CD4-positive, alpha-beta T cell treated with Interleukin-6 at 100 ng/mL for 8 hours (primary cell): Measurements from ENCODE around the gene KCNMA1.
"Not testable (repeated sequence)": the region's sequence is repeated elsewhere in the genome, so short reads cannot be mapped to it uniquely, and the experiment has no call there.

Experiments
- DNase-seq: peaks from one replicate; pipeline ENCODE4 v3.0.0-alpha.2; 2020; ENCODE audit warnings: mixed read lengths, low spot score

KCNMA1 gene

DNA sequence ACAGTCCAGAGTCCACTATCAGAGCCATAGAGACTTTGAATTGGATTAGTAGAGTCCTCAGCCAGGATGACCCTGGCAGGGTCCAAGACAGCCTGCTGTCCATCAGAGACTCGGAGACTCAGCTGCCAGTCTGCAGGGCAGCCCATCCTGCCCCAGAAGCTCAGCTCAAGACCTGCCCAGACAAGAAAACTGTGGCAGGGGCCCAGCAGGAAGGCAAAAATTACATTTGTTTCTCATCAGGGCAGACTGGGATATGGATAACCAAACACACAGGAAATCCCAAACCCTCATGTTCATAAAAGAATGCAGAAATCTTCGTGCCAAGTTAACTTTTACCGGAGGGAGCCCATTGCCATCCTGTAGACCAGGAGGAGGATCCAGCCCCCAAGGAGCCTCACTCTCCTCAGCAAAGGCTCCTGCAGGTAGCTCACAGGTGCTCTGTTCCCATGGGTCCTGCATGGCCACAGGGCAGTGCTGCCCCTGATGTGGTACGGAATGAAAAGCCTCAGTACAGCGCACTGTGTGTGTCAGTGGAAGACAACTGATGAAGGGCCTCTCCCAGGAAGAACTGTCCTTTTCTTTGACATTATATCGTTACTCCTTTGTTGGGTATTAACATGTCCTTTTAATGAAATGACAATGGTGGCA lies 222.2 kb downstream of the KCNMA1 start:
- DNase-seq, result no peak

DNA sequence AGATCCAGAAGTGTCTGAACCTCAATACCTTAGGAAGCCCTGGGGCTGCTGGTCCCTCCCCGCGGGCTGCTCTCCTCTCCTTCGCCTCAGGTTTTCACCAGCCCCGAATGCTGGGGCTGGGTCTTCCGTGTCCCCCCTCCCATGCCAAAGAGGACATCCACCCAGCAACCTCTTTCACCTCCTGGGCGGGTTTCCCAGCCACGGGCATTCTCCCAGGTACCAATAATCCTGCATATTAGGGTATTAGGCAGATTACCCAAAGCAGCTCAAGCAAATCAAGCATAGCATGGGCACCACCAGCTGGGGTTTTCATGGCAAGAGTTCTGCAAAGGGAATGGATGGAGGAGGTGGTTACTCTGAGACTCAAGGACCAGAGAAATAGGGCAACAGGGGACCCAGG lies 224.4 kb downstream of the KCNMA1 start:
- no peak for DNase-seq

DNA sequence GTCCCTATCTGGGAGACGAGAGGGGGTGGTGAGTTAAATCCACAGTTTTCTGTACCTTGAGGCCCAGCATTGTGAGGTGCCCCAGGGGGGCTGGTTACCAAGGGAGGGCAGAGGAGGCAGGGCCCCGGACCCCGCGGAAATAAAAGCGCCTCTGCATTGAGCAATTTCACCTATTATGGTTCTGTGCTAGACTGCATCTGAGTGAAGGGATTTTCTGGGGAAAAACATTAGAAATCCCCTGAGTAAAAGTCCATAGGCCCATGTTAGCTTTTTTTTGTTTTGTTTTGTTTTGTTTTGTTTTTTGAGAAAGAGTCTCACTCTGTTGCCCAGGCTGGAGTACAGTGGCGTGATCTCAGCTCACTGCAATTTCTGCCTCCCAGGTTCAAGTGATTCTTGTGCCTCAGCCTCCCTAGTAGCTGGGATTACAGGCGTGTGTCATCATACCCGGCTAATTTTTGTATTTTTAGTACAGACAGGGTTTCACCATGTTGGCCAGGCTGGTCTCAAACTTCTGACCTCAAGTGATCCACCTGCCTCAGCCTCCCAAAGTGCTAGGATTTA lies 225.0 kb downstream of the KCNMA1 start:
- not testable (repeated sequence) for DNase-seq

DNA sequence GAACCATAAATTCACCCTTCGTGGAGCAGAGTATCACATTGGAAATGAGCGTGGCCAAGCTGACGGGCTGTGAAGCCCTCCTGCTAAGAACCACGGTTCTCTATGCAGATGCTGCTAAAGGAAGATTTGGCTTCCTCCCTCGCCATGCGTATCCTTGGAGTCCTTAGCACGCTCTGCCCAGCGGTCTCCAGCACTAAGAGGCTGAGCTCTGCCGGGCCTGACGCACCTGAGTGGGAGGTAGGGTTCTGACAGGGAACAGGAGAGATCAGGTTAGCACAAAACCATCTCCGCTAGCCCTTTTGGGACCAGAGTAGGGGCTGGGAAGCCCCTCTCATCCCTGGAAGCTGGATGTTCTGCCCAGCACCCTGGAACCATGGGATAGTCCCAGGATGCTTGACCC lies 225.8 kb downstream of the KCNMA1 start:
- DNase-seq, result no peak

DNA sequence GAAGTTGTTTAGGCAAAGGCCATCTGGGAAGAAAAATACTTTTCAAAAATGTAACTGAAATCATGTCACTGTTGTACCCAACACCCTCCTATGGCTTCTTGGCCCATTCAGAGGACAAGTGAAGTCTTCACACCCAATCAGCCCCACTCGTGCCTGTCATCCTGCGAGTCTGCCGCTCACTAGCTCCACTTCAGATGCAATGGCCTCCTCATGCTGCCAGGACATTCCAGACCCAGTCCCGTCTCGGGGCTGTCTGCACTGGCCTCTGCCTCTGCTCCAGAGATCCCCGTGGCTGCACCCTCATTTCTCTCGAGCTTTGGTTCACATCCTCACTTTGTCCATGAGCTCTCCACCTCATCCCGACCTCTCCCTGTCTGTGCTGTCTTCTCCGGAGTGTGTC lies 227.1 kb downstream of the KCNMA1 start:
- DNase-seq, result no peak

DNA sequence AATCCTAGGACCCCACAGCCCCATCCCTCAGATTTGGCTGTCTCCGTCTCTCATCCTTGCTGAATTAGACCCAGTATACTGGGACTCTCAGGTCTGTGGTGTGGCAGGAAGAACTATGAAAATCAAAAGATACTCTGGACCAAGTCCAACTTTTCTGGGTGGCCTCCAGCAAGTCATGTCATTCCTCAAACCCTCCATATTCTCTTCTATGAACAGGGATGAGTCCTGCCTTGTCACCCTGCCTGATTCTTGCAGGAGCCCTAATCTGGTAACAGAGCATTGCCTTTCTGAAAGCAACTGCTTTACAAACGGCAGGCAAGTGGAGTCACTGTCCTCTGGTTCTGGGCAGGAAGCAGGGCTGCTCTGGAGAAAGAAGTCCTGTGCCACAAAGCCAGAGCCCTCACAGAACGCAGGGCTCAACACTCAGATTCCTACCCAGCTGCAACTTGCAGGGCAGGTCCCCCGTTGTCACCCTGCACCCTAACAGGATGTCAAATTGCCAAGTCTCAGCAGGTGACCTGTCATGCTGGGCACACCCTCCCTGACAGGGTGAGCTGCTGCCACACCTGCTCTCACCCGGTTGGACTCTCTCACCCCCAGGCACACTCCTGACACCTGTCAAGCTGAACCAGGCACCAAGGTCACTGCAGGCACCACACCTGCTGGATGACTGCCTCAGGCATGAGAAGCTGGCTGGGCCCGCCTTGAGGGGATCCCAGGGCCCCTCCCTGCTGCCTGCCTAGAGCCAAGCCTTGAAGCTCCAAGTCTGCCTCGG lies 227.7 kb downstream of the KCNMA1 start:
- DNase-seq, result no peak

DNA sequence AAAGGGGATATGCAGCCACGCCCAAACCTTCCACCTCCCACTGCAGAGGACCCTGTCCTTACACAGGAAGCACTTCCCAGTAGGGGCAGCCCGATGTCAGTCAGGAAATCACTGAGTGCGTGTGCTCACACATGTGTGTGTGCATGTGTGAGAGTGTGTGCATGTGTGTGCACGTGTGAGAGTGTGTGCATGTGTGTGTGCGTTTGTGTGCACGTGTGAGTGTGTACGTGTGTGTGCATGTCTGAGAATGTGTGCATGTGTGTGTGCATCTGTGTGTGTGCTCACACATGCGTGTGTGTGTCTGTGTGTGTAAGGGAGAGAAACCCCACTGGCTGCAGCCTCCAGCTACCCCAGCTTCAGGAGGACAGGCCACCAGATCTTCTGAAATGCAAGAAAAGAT lies 229.3 kb downstream of the KCNMA1 start:
- no peak for DNase-seq

DNA sequence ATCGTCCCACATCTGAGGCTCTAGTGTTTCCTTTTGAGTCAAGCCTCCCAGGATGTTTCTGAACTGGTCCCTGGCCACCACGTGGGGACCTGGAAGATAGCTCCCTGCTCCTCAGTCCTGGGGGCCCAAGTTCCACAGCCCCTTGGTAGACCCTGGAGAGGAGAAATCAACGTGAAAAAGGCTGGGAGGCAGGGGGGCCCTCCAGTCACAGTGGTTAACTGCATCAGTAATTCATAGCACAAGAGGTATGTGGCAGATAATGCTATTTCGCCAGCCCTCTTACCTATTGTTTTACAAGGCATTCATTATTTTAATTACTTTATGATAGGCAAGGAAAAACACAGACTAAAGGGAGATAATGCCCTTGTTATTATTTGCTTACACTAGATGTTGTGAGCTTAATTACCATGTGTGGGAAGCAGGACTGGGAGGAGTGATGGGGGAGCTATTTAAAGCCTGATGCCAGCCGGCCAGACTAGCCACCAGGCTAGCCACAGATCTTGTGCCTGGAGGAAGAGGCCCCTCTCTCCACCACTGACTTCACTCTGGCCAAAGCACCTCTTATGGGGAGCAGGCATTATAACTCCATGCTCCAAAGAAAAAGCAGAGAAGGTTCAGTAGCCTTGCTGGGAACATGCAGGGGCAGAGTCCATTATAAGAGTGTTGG lies 230.7 kb downstream of the KCNMA1 start:
- DNase-seq, result no peak

DNA sequence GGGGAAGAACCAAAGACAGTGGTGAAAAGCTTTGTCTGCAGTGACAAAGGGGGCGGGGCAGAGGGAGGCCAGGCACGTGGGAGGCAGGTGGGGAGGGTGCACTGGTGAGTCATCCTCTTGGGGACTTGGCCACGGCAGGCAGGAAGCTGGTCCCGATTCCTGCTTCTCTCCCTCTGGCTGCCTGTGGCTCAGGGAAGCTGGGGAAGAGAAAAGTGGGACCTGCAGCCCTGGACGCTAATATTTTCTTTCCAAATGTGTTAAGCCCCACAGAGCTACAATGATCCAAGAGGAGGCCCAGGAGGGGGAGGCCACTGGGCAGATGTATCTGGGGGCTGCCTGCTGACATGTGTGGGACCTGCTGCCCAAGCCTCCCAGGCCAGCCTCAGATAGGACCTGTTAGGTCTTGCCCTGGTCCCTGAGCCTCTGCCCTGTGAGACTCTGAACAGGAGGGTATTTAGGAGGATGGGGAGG lies 231.8 kb downstream of the KCNMA1 start:
- no peak for DNase-seq

DNA sequence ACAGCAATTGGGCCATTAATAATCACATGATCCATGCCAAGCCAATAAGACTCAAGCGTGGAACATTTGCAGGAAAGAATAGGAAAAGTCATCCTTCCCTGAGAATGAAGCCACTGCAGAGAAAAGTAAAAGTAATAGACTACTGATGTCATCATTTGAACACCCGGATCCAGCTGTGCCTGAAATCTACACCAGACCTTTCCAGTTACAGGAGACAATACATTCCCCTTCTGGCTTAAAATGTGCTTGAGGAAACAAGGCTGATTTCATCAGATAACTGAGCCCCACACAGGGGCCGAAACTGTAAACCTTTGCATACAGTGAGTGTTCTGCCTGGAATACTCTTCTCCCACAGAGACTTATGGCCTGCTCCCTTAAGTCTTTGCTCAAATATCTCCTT lies 232.8 kb downstream of the KCNMA1 start:
- DNase-seq, result no peak

DNA sequence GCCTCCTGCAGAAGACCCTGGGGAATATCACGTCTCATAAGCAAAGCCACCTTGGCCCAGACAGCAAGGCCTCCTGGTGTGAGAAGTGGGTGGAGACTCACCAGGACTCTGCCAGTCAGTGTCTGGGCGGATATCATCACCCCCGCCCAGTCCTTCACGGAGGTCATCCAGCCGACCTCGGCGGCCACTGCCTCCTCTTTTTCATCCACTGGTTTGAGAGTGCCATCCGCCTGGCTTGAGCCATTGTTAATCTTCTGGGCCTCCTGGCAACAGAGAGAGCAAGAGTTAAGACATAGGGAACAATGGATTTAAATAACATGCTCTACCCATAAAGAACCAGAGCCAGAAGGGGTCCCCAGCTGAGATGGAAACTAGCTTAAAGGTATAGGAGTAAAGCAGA lies 233.8 kb downstream of the KCNMA1 start:
- DNase-seq, result no peak

DNA sequence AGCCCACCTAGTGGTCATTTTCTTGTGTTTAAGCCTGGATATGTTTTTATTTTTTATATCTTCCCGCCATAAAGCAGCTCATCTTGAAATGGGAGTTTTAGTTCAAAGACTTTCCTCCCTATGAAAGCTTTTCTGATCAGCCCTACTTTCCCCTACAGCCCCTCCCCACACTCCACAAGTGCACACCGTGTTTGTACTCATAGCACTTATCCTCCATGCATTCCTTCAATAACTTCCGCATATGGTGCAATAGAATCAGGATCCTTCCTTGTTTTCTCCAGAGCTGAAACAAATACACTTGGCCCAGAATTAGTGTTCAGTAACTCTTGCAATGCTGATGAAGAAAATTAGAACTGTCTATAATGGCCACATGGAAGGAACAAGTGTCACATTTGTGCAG lies 235.9 kb downstream of the KCNMA1 start:
- no peak for DNase-seq

DNA sequence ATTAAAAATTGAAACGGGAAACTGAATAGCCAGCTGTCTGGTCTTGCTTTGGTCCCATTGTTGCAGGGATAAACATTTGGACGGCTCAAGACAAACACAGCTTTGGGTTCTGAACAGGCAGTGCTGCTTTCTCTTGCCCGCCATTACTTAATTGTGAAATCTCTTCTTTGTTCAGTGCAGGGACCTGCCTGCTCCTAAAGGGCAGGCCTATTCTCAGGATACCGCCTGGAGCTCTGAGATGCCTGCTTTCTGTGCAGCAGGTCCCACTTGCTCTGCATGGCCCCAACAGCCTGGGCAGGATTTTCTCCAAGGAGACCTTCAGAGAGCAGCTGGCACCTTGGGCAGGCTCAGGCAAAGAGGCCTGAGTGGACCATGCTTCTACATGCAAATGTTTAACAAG lies 237.6 kb downstream of the KCNMA1 start:
- no peak for DNase-seq

DNA sequence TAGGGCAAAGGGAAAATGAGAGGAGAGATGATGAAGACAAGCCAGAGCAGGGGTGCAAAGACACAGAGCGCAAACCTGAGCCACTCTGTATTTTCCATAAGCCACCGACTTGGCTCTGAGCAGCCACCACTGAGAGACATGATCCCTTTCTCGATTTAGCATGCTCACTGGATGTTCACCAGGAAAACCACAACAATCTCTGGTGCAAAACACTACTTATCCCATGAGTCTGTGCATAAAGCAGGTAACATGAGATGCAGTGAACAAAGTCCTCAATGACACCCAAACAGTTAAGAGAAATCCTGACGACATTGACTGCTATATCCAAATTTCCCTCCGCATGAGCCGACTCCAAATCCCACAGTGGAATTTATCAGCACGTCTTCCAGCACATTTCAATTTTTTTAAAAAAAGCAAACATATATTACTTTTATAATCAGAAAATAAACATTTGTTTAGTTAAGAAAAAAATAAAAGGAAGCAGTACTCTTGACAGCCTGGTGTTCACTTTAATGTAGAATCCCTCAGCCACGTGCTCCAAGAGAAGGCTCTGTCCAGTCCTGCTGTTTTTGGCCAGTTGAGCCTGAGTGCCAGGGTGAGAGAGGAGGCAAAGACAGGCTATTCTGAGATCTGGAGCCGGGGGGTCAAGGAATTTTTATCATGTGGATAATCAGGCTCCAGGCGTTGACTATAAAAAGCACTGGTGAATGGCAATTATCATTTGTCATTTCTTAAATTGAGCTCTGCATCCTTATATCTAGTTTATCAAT lies 238.4 kb downstream of the KCNMA1 start:
- no peak for DNase-seq

DNA sequence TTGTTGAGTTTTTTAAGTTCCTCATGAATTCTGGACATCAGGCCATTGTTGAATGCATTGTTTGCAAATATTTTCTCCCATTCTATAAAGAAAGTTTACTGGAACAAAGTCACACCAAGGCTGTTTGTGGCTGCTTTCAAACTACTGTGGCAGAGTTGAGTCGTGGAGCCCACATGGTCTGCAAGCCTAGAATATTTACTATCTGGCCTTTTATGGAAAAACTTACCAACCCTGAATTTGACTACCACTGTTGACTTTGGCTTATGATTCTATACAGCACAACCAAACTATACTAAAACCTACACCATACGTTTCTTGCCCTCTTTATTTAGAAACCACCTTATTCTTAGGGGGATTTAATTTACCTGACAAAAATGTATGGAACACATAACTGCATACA lies 239.1 kb downstream of the KCNMA1 start:
- DNase-seq, result no peak

DNA sequence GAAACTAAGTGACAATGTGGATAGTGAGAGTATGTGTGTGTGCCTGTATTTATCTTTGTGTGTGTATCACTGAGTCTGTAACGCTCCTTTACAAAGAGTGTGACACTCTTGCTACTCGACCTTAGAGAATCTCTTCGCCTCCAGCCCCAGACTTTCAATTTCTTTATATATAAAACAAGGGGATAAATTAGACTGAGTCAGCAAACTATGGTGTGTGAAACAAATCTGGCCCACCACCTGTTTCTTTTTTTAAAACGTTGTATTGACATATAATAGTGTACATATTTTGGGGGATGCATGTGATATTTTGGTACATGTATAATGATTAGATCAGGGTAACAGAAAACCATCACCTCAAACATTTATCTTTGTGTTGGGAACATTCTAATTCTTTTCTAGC lies 240.5 kb downstream of the KCNMA1 start:
- no peak for DNase-seq

DNA sequence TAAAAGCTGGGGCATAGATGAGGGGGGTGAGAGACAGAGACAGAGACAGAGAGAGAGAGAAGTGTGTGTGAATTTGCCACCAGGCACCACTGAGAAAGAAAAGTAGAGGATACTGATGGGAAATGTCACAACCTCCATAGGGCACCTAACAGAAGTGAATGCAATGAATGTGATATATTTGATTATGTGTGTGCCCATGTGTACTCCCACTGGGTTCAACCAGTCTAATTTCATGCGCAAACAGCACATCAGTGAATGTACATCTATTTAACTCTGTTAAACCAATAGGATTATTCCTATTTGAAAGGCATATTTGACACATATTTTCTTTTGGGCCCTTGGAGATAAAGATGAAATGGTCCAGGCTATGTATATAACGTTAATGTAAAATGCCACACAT lies 241.3 kb downstream of the KCNMA1 start:
- no peak for DNase-seq

DNA sequence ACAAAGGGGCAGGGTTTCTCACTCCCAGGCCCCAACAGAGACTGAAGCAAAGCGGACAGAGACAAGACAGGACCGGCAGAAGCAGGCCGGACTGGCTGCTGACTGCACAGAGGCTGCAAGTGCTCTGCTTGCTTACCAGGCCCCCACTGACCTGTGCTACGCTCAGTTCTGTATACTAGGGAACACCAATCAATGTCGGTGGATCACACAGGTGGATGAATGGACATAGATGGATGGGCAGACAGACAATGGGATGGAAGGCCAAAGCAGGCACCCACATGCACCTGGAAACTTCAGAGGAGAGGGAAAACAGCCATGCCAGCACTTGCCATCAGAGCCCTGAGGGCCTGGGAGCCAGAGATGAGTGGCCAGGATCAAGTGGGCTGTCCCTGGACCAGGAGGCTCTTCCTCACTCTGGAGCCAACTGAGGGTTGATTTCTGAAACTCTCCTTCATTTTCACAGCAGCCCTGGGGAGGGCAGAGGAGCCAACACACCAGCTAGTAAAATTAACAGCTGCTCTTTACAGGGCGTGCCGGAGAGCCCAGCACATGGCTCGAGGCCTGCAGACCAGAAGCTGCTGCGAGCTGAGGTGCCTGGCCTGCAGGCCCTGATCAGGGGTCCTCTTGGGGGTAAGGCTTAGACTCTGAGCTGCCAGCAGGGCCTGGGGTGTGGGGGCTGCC lies 243.6 kb downstream of the KCNMA1 start:
- no peak for DNase-seq

DNA sequence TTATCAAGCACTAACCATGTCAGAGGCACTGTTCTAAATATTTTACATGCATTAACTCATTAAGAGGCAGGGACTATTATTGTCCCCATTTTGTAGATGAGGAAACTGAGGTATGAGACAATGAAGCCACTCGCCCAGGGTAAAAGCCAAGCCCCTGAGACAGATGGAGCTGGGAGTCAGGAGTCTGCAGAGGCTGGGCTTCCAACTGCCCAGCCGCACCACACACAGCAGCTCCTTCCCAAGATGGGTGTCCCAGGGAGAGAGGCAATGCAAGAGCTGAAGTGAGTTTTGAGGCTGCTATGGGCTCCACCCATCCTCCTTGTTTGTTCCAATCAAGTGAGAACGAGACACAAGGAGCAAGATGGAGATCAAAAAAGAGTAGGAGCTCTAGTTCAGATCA lies 244.2 kb downstream of the KCNMA1 start:
- no peak for DNase-seq

DNA sequence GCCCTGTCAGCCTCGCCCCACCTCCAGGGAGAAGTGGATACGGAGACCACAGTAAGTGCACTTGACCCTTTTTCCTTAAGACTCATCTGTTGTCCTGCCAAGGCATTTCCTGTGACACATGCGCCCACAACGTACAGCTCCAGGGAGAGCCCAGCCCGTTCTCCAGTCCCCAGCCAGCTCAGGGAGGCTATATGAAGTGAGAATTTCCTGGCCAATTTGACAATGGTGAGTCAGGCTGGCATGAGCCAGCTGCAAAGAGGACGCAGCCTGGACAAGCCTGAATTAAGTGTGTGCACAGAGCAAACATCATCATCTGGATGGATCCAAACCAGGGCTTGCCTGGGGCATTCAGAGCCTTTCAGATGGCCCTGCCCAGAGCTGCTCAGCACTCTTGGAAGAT lies 244.8 kb downstream of the KCNMA1 start:
- DNase-seq, result no peak

DNA sequence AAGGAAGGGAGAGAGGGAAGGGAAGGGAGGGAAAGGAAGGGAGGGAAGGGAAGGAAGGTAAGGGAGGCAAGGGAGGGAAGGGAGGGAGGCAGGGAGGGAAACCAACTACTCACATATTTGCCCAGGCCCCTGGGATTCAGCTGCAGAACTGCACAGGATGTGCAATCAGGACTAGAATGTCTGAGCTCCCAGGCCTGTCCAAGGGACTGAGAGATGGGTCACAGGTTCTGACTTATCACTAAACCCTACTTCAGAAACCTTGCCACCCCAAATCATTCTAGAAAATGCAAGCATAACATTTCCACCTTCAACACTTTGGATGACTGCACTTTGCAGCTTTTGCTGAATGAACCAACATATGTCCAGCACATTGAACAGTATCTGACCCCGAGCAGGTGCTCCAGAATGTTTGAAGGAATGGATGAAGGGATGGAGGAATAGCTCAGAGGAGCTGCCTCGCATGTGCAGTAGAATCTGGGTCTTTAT lies 245.3 kb downstream of the KCNMA1 start:
- DNase-seq, result no peak
